SHP77 treated with DMSO at 0.1 percent for 48 hours (cell line): ENCODE results near the gene HOXB7.

Experiments
- DNase-seq: peaks from one replicate; lab custom pipeline; 2025; lab: John Stamatoyannopoulos, UW

HOXB7 gene

DNA sequence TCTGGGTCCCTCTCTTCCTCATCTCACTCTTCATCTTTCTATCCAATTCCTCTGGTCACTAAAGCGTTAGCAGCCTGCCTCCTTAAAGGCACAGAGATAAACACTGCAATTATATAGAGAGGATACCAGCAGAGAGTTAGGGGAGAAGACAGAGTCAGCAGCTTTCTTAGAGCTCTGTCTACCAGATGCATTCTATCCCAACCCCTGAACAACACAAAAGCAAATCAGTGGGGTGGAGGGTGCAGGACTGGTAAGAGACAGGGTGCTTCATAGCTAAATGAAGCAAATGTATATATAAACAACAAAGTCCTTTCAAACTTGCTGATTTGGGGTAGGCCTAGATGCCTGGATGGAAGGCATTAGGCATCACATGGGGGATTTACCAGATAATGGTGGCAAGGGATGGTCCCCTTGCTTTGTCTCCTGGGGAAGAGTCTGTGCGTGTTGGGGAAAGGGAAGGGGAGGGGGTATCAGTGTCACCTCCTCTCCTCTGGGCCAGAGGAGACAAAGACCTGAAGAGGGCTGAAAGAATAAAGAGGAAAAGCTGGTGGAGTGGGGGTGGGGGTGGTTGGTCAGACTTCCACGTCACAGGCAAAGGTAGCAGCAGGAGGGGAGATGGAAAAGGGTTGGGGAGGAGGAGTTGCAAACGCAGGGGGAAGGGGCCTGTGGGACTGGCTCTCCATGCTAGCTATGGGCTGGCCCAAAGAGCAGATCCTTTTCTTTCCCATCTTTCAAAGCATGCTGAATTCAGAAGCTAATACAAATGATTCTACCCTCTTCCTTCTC, 44.7 kb downstream of the HOXB7 start:
- no peak for DNase-seq

DNA sequence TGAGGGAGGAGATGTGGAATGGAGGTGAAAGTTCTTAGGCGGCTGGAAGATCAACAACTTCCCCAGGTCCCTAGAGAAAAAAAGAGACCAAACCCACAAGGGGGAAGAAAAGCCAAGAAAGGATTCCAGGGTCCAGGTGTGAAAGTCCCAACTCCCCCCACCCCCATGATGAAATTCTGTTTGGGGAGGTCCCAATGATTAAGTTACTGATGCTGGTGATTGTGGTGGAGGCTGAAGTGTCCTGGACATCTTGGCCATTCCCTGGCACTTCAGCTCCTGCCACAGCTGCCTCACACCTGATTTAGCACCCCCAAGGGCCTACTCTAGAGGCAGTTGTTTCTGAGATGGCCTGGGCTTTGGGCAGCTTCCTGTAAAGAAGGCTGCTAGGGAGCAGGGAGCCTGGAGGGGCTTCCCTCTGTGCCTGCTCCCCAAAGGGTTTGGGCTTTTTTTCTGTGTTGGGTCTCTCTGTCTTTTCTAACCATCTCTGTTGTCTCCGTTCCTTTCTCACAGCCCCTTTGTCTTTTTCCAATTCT, 45.7 kb downstream of the HOXB7 start:
- DNase-seq = no peak

DNA sequence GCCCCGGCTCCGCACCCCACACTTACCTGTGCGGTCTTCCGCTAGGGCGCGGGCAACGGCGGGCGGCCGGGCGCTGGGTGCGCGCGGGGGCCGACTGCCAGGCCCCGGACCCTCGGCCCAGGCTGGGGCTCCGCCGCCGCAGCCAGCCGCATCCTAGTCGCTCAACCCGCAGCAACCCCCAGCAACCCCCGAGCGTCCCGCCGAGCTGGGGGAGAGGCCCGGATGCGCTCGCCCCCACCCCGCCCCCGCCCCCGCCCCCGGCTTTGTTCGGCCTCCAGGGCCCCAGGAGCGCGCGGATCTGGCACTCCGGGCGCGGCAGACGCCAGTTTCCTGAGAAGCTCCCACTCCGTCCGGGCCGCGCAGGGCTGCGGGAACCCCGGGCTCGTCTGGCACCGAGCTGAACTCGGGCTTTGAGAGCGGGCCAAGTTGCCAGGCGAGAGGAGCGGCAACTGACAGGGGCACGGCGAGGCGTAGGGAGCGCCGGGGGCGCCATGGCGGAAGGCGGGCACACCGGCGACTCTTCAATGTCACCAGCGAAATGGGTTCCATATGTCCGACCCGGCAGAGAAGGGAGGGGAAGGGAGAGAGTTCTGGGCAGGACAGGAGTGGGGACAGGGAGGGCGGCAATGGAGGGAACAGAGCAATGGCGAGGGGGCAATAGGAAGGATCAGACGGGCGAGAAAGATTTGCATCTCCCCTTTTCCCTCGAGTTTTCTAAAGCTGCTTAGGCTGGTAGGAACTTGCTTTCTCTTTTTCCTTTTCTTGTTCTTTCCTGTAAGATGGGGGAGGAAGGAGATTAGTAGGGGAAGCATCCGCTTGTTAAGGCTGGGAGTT, 46.4 kb downstream of the HOXB7 start:
- no peak for DNase-seq

DNA sequence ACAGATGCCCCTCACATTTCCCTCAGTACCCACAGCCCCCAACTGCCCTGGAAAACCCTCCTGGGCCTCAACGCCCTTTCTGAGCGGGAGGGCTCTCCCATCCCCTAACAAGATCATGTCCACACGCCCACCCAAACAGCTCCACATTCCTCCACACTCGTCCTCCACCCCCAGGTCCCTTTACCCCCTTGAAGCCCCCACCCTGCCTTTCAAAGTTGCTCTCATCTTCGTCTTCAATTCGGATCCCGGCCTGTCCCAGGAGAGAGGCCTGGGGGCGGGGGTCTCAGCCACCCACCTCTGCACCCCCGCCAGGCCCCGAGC, 47.0 kb downstream of the HOXB7 start:
- DNase-seq = no peak

DNA sequence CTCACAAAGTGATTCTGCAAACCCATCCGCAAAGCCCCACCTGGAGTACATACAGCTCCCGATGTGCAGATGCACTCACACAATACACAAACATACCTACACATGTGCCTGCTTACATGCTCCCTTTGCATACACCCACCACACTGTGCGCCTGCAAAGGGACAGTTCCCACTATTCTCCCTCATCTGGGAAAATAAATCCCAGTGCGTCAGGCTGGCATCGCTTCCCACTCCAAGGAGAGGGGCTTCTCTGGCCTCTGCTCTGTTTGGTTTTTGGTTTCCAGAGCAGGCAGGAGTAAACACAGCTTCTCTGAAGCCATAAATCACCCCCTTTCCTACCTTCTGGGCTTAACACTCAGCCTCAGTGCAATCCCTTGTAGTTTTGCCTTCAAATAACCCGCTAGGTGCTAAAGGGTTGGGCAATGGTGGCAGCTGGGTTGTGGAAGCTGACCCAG, 47.4 kb downstream of the HOXB7 start:
- DNase-seq = peak; percentile 15

DNA sequence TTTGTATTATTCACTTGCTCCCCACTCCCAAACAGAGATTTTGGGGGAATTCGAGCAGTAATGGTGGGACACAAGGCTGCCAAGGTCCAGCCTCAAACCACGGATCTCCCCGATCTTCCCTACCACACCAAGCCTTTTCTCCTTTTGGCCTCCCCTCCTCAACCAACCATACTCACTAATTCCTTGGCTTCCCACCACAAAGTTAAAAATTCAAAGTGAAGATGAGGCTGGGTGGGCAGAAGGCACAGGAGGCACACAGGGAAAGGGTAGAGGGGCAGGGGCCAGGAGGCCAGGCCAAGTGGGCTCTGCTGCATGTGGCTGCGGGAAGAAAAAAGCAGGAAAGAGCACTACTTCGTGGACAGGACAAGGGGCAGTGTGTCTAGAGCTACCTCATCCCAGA, 47.9 kb downstream of the HOXB7 start:
- no peak for DNase-seq

DNA sequence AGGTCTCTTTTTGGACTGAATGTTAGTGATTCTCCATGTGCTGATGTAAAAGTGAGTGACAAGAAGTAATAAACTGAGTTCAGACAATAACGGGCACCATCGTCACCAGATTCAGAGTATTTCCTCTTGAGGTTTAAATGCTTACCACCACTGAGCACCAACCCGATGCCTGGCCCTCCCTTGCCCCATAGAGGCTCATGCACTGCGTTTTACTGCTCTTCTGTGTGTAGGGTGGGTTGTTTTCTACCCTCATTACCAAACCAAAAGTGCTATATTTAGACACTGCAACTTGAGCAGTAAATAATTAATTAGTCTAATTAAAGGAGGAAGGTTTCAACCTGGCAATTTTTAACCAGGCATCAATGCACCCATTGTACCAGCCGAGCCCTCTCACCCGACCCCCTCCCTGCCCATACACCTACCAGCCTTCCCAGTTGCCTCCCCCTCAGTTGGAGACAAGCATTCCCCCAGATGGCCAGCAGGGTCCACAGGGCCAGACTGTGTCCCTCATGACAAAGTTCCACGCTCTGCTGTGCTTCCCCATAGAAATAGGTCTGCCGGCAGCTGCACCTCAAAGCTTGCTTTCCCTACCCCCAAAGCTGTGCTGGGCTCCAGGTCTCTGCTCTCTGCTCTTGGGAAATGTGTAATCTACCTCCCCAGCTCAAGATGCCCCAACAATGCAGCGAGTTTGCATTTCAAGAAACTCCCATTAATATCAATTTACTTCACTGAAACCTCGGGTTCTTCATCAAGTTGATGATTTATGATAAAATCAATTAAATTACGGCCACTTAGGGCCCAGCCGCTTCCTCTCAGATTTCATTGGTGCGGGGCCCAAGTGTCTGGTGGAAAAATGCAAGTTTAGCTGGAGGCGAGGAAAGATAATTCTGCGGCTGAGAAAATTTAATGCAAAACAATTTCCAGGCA, 48.7 kb downstream of the HOXB7 start:
- DNase-seq = no peak

DNA sequence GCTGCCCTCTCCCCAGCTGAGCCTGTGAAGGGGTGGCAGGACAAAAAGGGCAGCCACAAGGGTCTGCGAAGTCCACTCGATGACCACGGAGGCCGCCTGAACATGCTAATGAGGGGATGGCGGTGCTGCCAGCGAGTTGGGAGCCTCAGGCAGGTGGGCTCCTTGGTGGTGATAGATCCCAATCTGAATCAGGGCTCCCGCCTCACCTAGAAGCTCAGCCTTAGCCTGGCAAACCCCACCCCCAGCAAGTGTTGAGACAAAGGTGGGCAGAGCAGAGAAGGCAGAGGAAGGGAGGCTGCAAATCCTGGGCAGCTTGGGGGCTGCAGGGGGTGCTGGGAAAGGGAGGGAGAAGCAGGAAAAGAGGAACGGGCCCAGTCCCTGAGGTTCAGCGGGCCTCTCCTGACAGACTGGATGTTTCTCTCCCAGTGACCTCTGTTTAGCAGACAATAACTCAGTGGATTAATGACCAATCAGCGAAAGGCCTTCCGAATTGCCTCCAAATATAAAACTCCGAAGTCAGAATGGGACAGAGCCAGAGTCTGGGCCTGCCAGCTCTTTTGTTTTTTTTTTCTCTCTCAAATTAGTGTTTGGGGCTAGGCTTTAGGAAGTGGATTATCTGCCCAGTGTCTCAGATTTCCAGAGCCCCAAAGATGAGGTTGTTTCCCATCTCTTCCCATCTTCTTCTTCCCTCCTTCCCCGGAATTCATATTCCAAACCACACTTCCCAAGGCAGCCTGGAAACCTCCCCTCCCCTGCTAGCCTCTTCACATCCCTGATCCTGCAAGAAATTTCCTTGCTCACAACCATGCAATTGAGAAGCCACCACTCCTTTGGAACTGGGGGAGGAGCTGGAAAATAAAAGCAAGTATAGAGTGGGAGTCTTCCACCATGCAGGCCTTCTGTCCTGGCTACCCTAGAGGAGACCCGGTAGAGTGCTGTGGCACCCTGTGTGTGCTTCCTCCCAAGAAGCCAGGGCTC, 50.7 kb downstream of the HOXB7 start:
- DNase-seq = no peak

DNA sequence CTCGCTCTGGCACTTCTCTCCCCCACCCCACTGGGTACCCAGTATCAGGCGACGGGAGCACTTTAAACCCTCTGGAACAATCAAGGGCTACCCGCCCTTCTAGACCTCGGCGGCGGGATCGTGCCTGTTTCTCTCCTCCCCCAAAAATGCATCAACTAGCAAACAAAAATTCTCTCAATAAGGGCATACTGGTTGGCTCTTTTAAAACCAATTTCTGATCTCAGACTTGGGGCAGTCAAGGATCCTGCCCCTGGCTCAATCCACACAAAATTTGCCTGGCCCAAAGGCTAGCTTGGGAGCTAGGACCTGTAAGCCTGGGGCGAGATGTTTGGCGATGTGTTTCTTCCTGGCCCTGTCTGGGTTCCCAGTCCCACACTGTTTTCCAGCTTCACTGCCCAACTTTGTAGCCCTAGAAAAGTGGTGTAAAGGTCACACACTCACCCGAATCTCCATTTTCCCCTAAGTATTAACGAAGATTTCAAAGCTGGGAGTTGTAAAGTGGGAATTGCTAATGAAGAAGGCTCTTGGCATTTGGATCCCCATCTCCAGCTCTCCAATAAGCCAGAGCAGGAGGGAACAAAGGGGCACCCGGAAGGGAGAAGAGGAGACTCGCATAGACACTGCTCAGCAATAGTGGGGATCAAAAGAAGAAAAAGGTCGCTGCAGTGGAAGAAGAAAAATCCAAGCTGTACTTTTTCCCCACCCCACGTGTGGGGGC, 51.5 kb downstream of the HOXB7 start:
- DNase-seq = no peak

DNA sequence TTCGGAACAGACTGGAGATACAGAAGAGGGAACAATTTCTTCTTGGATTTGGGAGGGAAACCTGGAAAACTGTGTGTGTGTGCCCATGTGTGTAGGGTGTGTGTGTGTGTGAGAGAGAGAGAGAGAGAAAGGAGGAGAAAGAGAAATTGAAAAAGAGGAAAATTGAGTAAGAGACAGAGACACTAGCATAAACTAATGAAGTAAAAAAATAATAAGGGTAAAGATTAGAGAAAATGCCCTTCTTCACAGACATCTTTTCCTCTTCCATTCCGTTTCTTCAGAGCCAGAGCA, 52.0 kb downstream of the HOXB7 start:
- no peak for DNase-seq

DNA sequence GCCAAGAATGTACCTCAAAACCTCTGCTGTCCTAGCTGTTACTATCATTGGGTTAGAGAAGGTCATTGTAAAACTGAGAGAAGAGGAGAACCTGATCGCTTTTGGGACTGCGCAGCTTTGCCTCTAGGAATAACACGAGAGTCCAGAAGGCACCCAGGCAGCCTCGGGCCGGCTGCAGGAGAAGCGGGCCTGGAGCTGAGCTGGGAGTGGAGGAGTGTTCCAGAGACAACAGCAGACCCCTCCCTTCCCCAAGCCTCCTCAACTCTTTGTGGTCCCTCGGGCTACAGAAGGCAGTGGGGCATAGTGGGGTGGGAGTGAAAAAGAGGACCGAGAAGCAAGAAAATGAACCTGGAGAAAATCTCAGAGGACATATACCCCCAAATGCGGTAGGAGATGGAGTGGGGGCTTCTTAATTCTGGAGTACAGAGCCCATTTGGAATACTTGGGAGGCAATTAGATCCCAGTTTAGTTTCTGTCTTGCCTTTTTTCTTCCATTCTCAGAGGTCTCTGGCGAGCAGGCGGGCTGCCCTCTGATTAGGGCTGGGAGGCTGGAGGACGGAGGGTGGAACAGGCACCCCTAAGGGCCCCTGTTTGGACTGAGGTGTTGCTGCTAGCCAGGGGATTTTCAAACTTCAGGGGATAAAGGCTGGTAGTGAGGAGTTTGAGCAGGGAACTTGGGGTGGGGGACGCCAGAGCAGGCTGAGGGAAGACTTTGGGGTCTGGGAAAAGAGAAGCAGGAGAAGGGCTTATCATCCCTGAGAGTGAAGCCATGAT, 52.6 kb downstream of the HOXB7 start:
- DNase-seq = no peak
